Fibroblast of the aortic adventitia (primary cell): ENCODE measurements around the gene FAM13C. TPM values are rescaled to one million over a fixed set of nuclear protein-coding genes. Genes with fewer than 3 reads are reported as not detected.

Source experiments
- DNase-seq: peaks from one replicate; pipeline ENCODE4 v3.0.0-alpha.2; 2010; ENCODE audit warnings: low read depth
- H3K4me3 ChIP-seq: 2 replicates; pipeline ENCODE4 v1.5.1; 2011; ENCODE audit warnings: low read depth, mild to moderate bottlenecking, control low read depth, low read length, moderate library complexity
- total RNA-seq: library from RNA; depleted of rRNA; stranded (reverse); fragments of >200 nt; gene quantifications from 2 replicates; pipeline ENCODE4 v1.2.3, GENCODE V29; 2012; ENCODE audit warnings: low replicate concordance
- TF ChIP-seq, protein P1 (sequence below): IDR thresholded peaks from 2 replicates; pipeline ENCODE4 v1.5.1; 2011; ENCODE audit warnings: mild to moderate bottlenecking, low read length, control low read depth, inconsistent platforms; ENCODE audit not compliant: insufficient read depth

FAM13C gene
- total RNA-seq, 1 donor = 3.3 TPM

DNA sequence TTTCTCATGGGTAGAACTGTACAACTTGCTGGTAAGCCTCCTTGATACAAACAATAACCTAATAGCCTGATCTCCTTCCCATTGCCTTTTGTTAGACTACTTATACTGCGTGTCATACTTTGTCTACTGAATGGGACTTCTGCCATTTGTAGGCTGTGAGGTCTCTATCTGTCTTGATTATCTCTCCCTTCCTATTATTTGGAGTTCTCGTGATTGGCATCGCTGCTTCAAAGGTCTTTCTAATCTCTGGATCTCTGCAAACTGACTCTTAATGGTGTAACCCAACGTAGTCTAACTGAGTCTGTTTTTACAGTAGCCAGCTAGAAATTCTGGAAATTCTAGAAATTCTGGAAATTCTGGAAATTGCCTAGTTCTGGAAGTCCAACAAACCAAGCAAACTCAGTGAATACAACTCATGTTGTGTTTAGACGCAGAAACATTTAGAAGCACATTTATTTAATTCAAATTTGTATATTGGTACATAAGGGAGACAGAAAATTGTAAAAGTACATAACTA, 156.1 kb downstream of the FAM13C start:
- TF ChIP-seq, protein P1, sequence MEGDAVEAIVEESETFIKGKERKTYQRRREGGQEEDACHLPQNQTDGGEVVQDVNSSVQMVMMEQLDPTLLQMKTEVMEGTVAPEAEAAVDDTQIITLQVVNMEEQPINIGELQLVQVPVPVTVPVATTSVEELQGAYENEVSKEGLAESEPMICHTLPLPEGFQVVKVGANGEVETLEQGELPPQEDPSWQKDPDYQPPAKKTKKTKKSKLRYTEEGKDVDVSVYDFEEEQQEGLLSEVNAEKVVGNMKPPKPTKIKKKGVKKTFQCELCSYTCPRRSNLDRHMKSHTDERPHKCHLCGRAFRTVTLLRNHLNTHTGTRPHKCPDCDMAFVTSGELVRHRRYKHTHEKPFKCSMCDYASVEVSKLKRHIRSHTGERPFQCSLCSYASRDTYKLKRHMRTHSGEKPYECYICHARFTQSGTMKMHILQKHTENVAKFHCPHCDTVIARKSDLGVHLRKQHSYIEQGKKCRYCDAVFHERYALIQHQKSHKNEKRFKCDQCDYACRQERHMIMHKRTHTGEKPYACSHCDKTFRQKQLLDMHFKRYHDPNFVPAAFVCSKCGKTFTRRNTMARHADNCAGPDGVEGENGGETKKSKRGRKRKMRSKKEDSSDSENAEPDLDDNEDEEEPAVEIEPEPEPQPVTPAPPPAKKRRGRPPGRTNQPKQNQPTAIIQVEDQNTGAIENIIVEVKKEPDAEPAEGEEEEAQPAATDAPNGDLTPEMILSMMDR = no peak
- H3K4me3 ChIP-seq = no peak overlapping the region
- no peak for DNase-seq

Other genes with a start within 250 kb of the FAM13C start
- gene PHYHIPL, start 185.9 kb downstream of the FAM13C start, total RNA-seq = not detected in 2 replicates